ENCODE results near the gene SHC1. TPM values are rescaled to one million over a fixed set of nuclear protein-coding genes. Genes with fewer than 3 reads are reported as not detected.

SHC1 gene
- total and polyA plus RNA-seq, 2 donors (not counting 1 experiment from before 2014, with no cell fraction given) = 50.1 to 61.4 TPM

DNA sequence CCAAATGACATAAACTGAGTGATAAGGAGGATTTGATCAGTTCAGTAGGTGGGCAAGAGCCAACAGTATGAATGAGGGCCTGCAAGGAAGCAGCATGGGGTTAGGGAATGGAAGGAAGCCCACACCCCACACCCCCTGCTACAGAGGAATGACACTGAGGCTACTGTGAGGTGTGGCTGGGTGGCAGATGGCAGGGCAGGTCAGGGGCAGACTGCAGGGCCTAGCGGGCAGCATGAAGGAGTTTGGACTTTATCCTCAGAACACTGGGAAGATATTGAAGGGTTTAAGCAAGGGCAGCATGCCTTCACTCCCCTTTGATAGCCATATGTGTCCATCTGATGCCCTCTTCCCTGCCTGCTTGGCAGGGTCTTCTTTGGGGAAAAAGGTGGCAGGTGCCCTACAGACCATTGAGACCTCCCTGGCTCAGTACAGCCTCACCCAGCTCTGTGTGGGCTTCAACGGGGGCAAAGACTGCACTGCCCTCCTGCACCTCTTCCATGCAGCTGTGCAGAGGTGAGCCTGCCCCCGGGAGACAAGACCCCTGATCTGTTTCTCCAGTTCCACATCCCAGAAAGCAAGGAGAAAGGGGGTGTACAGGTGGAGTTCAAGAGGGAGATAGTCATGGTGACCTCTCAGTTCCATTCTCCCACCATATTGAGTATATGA, 18.8 kb upstream of the SHC1 start:
- H3K27ac ChIP-seq (ENCODE audit: low read length in 2 of 2) = no peak overlapping the region
- H3K4me1 ChIP-seq (ENCODE audit: control insufficient read depth in 2 of 2, insufficient read depth in 2 of 2, low read length in 2 of 2) = peaks cover 0 to 4% of the 10 kb centered on the region in 2 donors
- H4K20me1 ChIP-seq (ENCODE audit: control insufficient read depth, insufficient read depth, low read length, poor library complexity, severe bottlenecking) = peaks cover 35% of the 10 kb centered on the region
- no peaks in the 10 kb centered on the region for H3K9me3 Mint-ChIP-seq (ENCODE audit: insufficient read depth)
- CTCF ChIA-PET = interaction anchor here (1.1 to 2.6 kb wide), 2 partner anchors 10 kb away, joined by 4 to 11 read pairs; no protein-coding TSS in a partner anchor
- H3K9me3 ChIP-seq (ENCODE audit: control extremely low read depth in 1 of 3, control insufficient read depth in 2 of 3, insufficient read depth in 1 of 3, low read length in 2 of 3) = no peaks in the 10 kb centered on the region
- no peak overlapping the region for H3K4me3 Mint-ChIP-seq
- intact Hi-C loops (cut with micrococcal nuclease) = no loop called here
- H3K27me3 Mint-ChIP-seq = no peaks in the 10 kb centered on the region
- H3K4me1 Mint-ChIP-seq = peaks cover 17% of the 10 kb centered on the region
- no peak overlapping the region for H3K4me3 ChIP-seq (ENCODE audit: control extremely low read depth in 1 of 5, extremely low read depth in 1 of 5, insufficient read depth in 1 of 5, low read depth in 2 of 5, low read length in 4 of 5)
- 100% methylated on average over 1 of the region's 3 CpGs for WGBS (ENCODE audit: insufficient coverage)
- H3K27ac Mint-ChIP-seq = no peak overlapping the region
- no peak overlapping the region for H3K9ac ChIP-seq (ENCODE audit: low read length)
- H3K36me3 ChIP-seq (replicated peaks in 1 of 2; ENCODE audit: control extremely low read depth in 1 of 2, control insufficient read depth in 1 of 2, extremely low read depth in 1 of 2, insufficient read depth in 2 of 2, low read length in 1 of 2) = peaks cover 0 to 47% of the 10 kb centered on the region in 2 experiments
- no peak for ATAC-seq (ENCODE audit: low read depth)
- H3K4me2 ChIP-seq (replicated peaks; ENCODE audit: low read depth, low read length, poor library complexity, severe bottlenecking) = no peak overlapping the region
- H3K79me2 ChIP-seq (ENCODE audit: control insufficient read depth, insufficient read depth, low read length) = peaks cover 46% of the 10 kb centered on the region
- POLR2A ChIA-PET = no interaction called here
- no peak overlapping the region for H2AFZ ChIP-seq (ENCODE audit: insufficient read depth, low read depth, low read length, poor library complexity, severe bottlenecking)
- TF ChIP-seq, protein P1, sequence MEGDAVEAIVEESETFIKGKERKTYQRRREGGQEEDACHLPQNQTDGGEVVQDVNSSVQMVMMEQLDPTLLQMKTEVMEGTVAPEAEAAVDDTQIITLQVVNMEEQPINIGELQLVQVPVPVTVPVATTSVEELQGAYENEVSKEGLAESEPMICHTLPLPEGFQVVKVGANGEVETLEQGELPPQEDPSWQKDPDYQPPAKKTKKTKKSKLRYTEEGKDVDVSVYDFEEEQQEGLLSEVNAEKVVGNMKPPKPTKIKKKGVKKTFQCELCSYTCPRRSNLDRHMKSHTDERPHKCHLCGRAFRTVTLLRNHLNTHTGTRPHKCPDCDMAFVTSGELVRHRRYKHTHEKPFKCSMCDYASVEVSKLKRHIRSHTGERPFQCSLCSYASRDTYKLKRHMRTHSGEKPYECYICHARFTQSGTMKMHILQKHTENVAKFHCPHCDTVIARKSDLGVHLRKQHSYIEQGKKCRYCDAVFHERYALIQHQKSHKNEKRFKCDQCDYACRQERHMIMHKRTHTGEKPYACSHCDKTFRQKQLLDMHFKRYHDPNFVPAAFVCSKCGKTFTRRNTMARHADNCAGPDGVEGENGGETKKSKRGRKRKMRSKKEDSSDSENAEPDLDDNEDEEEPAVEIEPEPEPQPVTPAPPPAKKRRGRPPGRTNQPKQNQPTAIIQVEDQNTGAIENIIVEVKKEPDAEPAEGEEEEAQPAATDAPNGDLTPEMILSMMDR (IDR thresholded peaks at IDR 0.05) = no peak
- no peak for TF ChIP-seq EZH2 (IDR thresholded peaks at IDR 0.05; ENCODE audit: borderline replicate concordance, insufficient read depth, low read depth, low read length, poor library complexity, severe bottlenecking)
- H3K27me3 ChIP-seq (replicated peaks in 1 of 4; ENCODE audit: control extremely low read depth in 1 of 4, control insufficient read depth in 3 of 4, insufficient read depth in 4 of 4, low read length in 3 of 4) = no peaks in the 10 kb centered on the region
- no peak for DNase-seq

All from B cell (primary cell).